BJ (cell line): ENCODE data around the gene KRTAP4-5. TPM values are rescaled to one million over a fixed set of nuclear protein-coding genes. Genes with fewer than 3 reads are reported as not detected.
"Not testable (repeated sequence)": the region's sequence is repeated elsewhere in the genome, so short reads cannot be mapped to it uniquely, and the experiment has no call there.

ENCODE experiments used
- CTCF ChIA-PET: fragments of 350-600 bp; formaldehyde crosslinking; extraction: SDS; loops from one replicate; lab custom pipeline; 2021; ENCODE audit warnings: antibody characterized with exemption, inconsistent platforms; lab: Yijun Ruan, JAX
- POLR2A ChIA-PET: fragments of 300-600 bp; sonication (Branson Sonifier 250); formaldehyde crosslinking; extraction: SDS; loops from one replicate; lab custom pipeline; 2021; ENCODE audit warnings: antibody characterized with exemption; lab: Charles Lee
- DNase-seq: peaks from one replicate; pipeline ENCODE4 v3.0.0-alpha.2; 2011; ENCODE audit warnings: low read depth
- H3K27me3 ChIP-seq: 2 replicates; pipeline ENCODE4 v1.6.0; 2011; ENCODE audit warnings: low read length; ENCODE audit not compliant: control insufficient read depth, insufficient read depth
- H3K36me3 ChIP-seq: 2 replicates; pipeline ENCODE4 v1.5.1; 2011; ENCODE audit warnings: low read length; ENCODE audit not compliant: control insufficient read depth, insufficient read depth
- H3K4me3 ChIP-seq: 2 replicates; pipeline ENCODE4 v1.5.1; 2011; ENCODE audit warnings: low read depth, mild to moderate bottlenecking, control low read depth, low read length
- polyA plus RNA-seq: library from polyadenylated mRNA; depleted of rRNA; stranded (reverse); fragments of >200 nt; gene quantifications from 2 replicates; pipeline ENCODE4 v1.2.3, GENCODE V29; 2011; rRNA removed
- small RNA-seq: library from RNA; depleted of rRNA; stranded (forward); fragments of <200 nt; gene quantifications from one replicate; pipeline ENCODE3, GENCODE V24; 2012; ENCODE audit warnings: low replicate concordance, low read depth; ENCODE audit not compliant: insufficient read length
- TF ChIP-seq, protein P1 (sequence below): IDR thresholded peaks from 2 replicates; pipeline ENCODE4 v1.5.1; 2011; ENCODE audit warnings: low read depth, mild to moderate bottlenecking, control low read depth, inconsistent platforms, low read length, moderate library complexity; ENCODE audit not compliant: insufficient read depth

Gene KRTAP4-5
- polyA plus RNA-seq, 1 experiment = not detected

GRCh38 chr17:41103896-41104295 is 45.7 kb downstream of the KRTAP4-5 start:
- CTCF ChIA-PET = no interaction called here
- TF ChIP-seq, protein P1, sequence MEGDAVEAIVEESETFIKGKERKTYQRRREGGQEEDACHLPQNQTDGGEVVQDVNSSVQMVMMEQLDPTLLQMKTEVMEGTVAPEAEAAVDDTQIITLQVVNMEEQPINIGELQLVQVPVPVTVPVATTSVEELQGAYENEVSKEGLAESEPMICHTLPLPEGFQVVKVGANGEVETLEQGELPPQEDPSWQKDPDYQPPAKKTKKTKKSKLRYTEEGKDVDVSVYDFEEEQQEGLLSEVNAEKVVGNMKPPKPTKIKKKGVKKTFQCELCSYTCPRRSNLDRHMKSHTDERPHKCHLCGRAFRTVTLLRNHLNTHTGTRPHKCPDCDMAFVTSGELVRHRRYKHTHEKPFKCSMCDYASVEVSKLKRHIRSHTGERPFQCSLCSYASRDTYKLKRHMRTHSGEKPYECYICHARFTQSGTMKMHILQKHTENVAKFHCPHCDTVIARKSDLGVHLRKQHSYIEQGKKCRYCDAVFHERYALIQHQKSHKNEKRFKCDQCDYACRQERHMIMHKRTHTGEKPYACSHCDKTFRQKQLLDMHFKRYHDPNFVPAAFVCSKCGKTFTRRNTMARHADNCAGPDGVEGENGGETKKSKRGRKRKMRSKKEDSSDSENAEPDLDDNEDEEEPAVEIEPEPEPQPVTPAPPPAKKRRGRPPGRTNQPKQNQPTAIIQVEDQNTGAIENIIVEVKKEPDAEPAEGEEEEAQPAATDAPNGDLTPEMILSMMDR = no peak
- Histone ChIP-seq H3K36me3 (no peaks in the 10 kb centered on the region), H3K4me3 (no peak overlapping the region), H3K27me3 (no peaks in the 10 kb centered on the region)
- no peak for DNase-seq
- POLR2A ChIA-PET = no interaction called here

DNA sequence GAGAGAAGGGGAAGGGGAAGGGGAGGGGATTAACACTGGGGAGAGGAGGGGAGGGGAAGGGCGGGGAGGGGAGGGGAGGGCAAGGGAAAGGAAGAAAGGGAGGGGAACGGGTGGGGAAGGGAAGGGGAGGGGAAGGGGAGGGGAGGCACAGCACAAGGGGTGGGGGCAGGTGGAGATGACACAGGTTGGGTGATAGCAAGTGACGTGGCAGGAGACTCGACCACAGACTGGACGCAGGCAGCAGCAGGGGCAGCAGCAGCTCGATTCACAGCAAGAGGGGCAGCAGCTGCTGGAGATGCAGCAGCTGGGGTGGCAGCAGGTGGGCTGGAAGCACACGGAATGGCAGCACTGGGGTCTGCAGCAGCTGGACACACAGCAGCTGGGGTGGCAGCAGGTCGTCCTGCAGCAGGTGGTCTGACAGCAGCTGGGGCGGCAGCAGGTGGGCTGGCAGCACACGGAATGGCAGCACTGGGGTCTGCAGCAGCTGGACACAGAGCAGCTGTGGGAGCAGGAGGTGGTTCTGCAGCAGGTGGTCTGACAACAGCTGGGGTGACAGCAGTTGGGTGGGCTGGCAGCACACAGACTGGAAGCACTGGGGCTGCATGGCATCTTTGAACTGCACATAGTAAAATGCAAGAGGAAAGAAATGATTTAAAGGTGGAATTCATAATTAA is 47.9 kb downstream of the KRTAP4-5 start, which contains the start of gene KRTAP4-16:
Gene KRTAP4-16, minus strand, starts transcription at position 624 of the 674 bp plus-strand sequence. Its CDS starts 0 bp downstream, at position 624.
- ChIA-PET CTCF (interaction anchor here (0.8 kb wide), 1 partner anchor 246 kb away, joined by 4 read pairs; no protein-coding TSS in a partner anchor), POLR2A (no interaction called here)

GRCh38 chr17:41099682-41100480 is 49.7 kb downstream of the KRTAP4-5 start:
- DNase-seq = peak; percentile 85
- H3K27me3 ChIP-seq, H3K4me3 ChIP-seq, CTCF ChIA-PET, H3K36me3 ChIP-seq: not testable (repeated sequence)
- POLR2A ChIA-PET = interaction anchor here (0.6 kb wide), 2 partner anchors 86 to 193 kb away, joined by 3 to 5 read pairs; no protein-coding TSS in a partner anchor

More for the DNA sequence above, 47.9 kb downstream of the KRTAP4-5 start, which contains the start of gene KRTAP4-16:
- Histone ChIP-seq H3K36me3 (no peaks in the 10 kb centered on the region), H3K4me3 (no peak within 1 kb of the TSS), H3K27me3 (no peaks in the 10 kb centered on the region)
- TF ChIP-seq, protein P1 = no peak
- DNase-seq = no peak

Small RNA genes lying within 50 kb of the gene (small RNA-seq; reads per million reads assigned to genes)
- not detected for gene KRTAP4-17P

Other genes starting within 250 kb of the KRTAP4-5 start
- gene KRT23, start 212.2 kb downstream of the KRTAP4-5 start, polyA plus RNA-seq = 0.09 and 0.11 TPM in 2 replicates
- not detected in 2 replicates for gene KRT39, start 182.9 kb downstream of the KRTAP4-5 start, polyA plus RNA-seq
- gene KRT40, start 165.5 kb downstream of the KRTAP4-5 start, polyA plus RNA-seq = not detected in 2 replicates
- gene KRTAP3-3, start 155.7 kb downstream of the KRTAP4-5 start, polyA plus RNA-seq = not detected in 2 replicates
- not detected in 2 replicates for gene KRTAP3-2, start 149.9 kb downstream of the KRTAP4-5 start, polyA plus RNA-seq
- 0.16 TPM in 1 of 2 replicates, not detected in the other for gene KRTAP3-1, start 140.7 kb downstream of the KRTAP4-5 start, polyA plus RNA-seq
- gene KRTAP1-5, start 122.6 kb downstream of the KRTAP4-5 start, polyA plus RNA-seq = 62.3 and 65.1 TPM in 2 replicates
- gene KRTAP1-4, start 119.6 kb downstream of the KRTAP4-5 start, polyA plus RNA-seq = not detected in 2 replicates
- not detected in 2 replicates for gene KRTAP1-3, start 115.0 kb downstream of the KRTAP4-5 start, polyA plus RNA-seq
- 0.32 TPM in 1 of 2 replicates, not detected in the other for gene KRTAP1-1, start 108.4 kb downstream of the KRTAP4-5 start, polyA plus RNA-seq
- not detected in 2 replicates for gene KRTAP2-1, start 102.5 kb downstream of the KRTAP4-5 start, polyA plus RNA-seq
- 0.16 TPM in 1 of 2 replicates, not detected in the other for gene KRTAP2-2, start 94.6 kb downstream of the KRTAP4-5 start, polyA plus RNA-seq
- 1.3 and 1.4 TPM in 2 replicates for gene KRTAP2-3, start 89.7 kb downstream of the KRTAP4-5 start, polyA plus RNA-seq
- gene KRTAP2-4, start 83.9 kb downstream of the KRTAP4-5 start, polyA plus RNA-seq = not detected in 2 replicates
- not detected in 2 replicates for gene KRTAP4-7, start 65.7 kb downstream of the KRTAP4-5 start, polyA plus RNA-seq
- not detected in 2 replicates for gene KRTAP4-8, start 51.7 kb downstream of the KRTAP4-5 start, polyA plus RNA-seq
- gene KRTAP4-16, start 47.6 kb downstream of the KRTAP4-5 start, polyA plus RNA-seq = not detected in 2 replicates
- not detected in 2 replicates for gene KRTAP4-9, start 44.4 kb downstream of the KRTAP4-5 start, polyA plus RNA-seq
- gene KRTAP4-11, start 31.5 kb downstream of the KRTAP4-5 start, polyA plus RNA-seq = not detected in 2 replicates
- 0.11 TPM in 1 of 2 replicates, not detected in the other for gene KRTAP4-12, start 25.6 kb downstream of the KRTAP4-5 start, polyA plus RNA-seq
- gene KRTAP4-6, start 9.3 kb downstream of the KRTAP4-5 start, polyA plus RNA-seq = not detected in 2 replicates
- gene KRTAP4-4, start 10.9 kb upstream of the KRTAP4-5 start, polyA plus RNA-seq = not detected in 2 replicates
- gene KRTAP4-3, start 18.4 kb upstream of the KRTAP4-5 start, polyA plus RNA-seq = not detected in 2 replicates
- not detected in 2 replicates for gene KRTAP4-2, start 28.4 kb upstream of the KRTAP4-5 start, polyA plus RNA-seq
- gene KRTAP4-1, start 35.1 kb upstream of the KRTAP4-5 start, polyA plus RNA-seq = 0.12 TPM in 1 of 2 replicates, not detected in the other
- not detected in 2 replicates for gene KRTAP9-1, start 40.1 kb upstream of the KRTAP4-5 start, polyA plus RNA-seq
- not detected in 2 replicates for gene KRTAP9-2, start 76.8 kb upstream of the KRTAP4-5 start, polyA plus RNA-seq
- not detected in 2 replicates for gene KRTAP9-3, start 82.6 kb upstream of the KRTAP4-5 start, polyA plus RNA-seq
- not detected in 2 replicates for gene KRTAP9-8, start 88.2 kb upstream of the KRTAP4-5 start, polyA plus RNA-seq
- gene KRTAP9-4, start 99.9 kb upstream of the KRTAP4-5 start, polyA plus RNA-seq = not detected in 2 replicates
- not detected in 2 replicates for gene KRTAP9-9, start 105.6 kb upstream of the KRTAP4-5 start, polyA plus RNA-seq
- gene KRTAP9-6, start 115.6 kb upstream of the KRTAP4-5 start, polyA plus RNA-seq = not detected in 2 replicates
- gene KRTAP9-7, start 125.9 kb upstream of the KRTAP4-5 start, polyA plus RNA-seq = not detected in 2 replicates
- not detected in 2 replicates for gene KRTAP29-1, start 153.0 kb upstream of the KRTAP4-5 start, polyA plus RNA-seq
- gene KRTAP16-1, start 159.5 kb upstream of the KRTAP4-5 start, polyA plus RNA-seq = not detected in 2 replicates
- gene KRTAP17-1, start 165.9 kb upstream of the KRTAP4-5 start, polyA plus RNA-seq = not detected in 2 replicates
- not detected in 2 replicates for gene KRT33A, start 201.0 kb upstream of the KRTAP4-5 start, polyA plus RNA-seq
- gene KRT33B, start 220.0 kb upstream of the KRTAP4-5 start, polyA plus RNA-seq = 1.2 and 1.8 TPM in 2 replicates
- 151 and 156 TPM in 2 replicates for gene KRT34, start 232.5 kb upstream of the KRTAP4-5 start, polyA plus RNA-seq
- 0.11 TPM in 1 of 2 replicates, not detected in the other for gene KRT31, start 247.8 kb upstream of the KRTAP4-5 start, polyA plus RNA-seq